ENCODE measurements around the gene TNFAIP1. TPM values are rescaled to one million over a fixed set of nuclear protein-coding genes. Genes with fewer than 3 reads are reported as not detected.
"Not testable (repeated sequence)": the region's sequence is repeated elsewhere in the genome, so short reads cannot be mapped to it uniquely, and the experiment has no call there.

TNFAIP1 gene
- total RNA-seq, 1 experiment from 2014 or later = 24.5 TPM

DNA sequence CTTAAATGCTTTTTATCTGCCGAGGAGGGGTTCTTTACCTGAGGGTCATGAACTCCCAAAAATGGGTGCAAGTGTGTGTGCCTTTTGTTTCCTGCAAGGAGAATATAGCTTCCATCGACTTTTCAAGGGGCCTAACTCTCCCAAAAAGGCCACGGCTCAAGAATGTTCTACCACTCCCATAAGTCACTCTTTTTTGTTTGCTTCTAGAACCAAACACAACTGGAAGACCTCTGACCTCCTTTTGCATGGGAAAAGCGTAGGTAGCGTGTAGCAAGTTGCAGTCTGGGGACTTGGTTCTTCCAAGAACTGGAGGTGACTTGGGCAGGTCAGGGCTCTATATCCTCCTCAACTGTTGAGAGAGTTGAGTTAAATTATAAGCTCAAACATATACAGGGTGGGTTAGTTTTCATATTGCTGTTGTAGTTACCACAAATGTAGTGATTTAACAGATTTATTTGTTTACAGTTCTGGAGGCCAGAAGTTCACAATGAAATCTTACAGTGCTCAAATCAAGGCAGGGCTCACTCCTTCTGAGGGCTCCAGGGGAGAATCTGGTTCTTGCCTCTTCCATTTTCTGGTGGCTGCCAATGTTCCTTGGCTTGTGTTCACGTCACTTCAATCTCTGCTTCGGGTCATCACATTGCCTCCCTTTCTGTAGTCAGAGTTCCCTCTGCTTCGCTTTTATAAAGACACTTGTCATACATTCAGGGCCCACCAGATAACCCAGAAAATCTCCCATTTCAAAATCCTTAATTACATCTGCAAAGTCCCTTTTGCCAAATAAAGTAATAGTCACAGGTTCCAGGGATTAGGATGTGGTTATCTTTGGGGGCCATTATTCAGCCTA, 15.1 kb upstream of the TNFAIP1 start:
- DNase-seq (ENCODE audit: low read depth, low spot score) = no peak
- in situ Hi-C loops (cut with HindIII; ENCODE audit: low pct_unique_long_range_greater_than_20kb, low sequenced_read_pairs) = no loop called here

GRCh38 chr17:28324267-28324745, 11.3 kb upstream of the TNFAIP1 start:
- no peak for DNase-seq (ENCODE audit: low read depth, low spot score)
- in situ Hi-C loops (cut with HindIII; ENCODE audit: low pct_unique_long_range_greater_than_20kb, low sequenced_read_pairs) = no loop called here

DNA sequence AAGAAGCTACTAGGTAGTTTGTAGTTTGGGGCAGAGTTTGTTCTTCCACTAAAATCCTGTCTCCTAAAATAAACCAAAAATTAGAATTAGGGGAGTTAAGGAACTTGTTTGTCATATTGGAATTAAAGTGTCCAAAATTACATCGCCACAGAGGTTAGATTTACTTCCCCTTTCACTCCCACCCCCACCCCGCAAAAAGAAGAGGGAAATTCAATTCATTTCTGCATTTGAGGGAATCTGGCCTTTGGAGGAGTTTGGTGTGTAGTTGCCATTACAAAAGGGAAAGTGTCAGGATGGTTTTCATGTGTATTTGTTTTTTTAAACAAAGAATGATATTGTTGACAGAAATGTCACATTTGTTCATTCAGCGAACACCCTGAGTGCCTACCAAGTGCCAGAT, 10.8 kb upstream of the TNFAIP1 start:
- in situ Hi-C loops (cut with HindIII; ENCODE audit: low pct_unique_long_range_greater_than_20kb, low sequenced_read_pairs) = no loop called here
- DNase-seq (ENCODE audit: low read depth, low spot score) = no peak

DNA sequence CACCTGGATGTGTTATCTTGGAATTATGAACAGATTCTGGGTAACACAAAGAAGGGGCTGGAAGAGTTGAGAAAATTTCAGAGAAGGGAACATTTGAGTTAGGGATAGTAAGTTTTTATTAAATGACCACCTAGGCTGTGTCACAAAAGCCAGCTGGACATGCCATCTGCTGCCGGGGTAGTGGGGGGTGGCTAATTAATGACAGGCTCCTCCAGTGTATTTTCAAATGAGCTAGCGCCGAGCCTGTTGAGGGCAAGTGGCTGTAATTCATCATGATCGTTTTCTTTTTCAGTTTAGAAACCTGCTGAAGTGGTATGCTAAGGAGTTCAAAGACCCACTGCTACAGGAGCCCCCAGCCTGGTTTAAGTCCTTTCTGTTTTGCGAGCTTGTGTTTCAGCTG, 10.3 kb upstream of the TNFAIP1 start:
- no peak for DNase-seq (ENCODE audit: low read depth, low spot score)
- in situ Hi-C loops (cut with HindIII; ENCODE audit: low pct_unique_long_range_greater_than_20kb, low sequenced_read_pairs) = no loop called here

GRCh38 chr17:28326114-28326513, 9.4 kb upstream of the TNFAIP1 start:
- no peak for DNase-seq (ENCODE audit: low read depth, low spot score)
- in situ Hi-C loops (cut with HindIII; ENCODE audit: low pct_unique_long_range_greater_than_20kb, low sequenced_read_pairs) = no loop called here

DNA sequence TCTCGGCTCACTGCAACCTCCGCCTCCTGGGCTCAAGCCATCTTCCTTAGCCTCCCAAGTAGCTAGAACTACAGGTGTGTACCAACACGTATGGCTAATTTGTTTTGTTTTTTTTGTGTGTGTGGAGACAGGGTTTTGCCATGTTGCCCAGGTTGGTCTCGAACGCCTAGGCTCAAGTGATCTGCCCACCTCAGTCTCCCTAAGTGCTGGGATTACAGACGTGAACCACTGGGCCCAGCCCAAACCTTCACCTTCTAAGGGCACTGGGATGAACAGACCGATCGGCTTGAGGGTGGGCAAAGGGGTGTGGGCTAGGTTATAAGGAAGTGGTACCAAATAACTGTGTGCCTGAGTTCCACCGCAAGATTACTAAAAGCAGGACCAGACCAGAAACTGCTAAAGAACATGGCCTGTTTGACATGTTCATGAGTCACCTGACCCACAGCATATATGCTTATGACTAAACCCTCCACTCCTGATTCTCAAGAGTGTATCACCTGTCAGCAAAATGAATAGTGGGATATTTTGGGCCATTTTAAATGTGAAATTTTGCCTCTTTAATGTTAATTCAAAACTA, 8.4 kb upstream of the TNFAIP1 start:
- no peak for DNase-seq (ENCODE audit: low read depth, low spot score)
- in situ Hi-C loops (cut with HindIII; ENCODE audit: low pct_unique_long_range_greater_than_20kb, low sequenced_read_pairs) = no loop called here

- in situ Hi-C loops (cut with HindIII; ENCODE audit: low pct_unique_long_range_greater_than_20kb, low sequenced_read_pairs) = no loop called here
- DNase-seq (ENCODE audit: low read depth, low spot score) = peak; percentile 25
These were observed 7.9 kb upstream of the TNFAIP1 start for GRCh38 chr17:28327709-28328108.

- no peak for DNase-seq (ENCODE audit: low read depth, low spot score)
- in situ Hi-C loops (cut with HindIII; ENCODE audit: low pct_unique_long_range_greater_than_20kb, low sequenced_read_pairs) = no loop called here
These were observed 7.2 kb upstream of the TNFAIP1 start for GRCh38 chr17:28328325-28328724.

GRCh38 chr17:28330671-28331070, 4.9 kb upstream of the TNFAIP1 start:
- no peak for DNase-seq (ENCODE audit: low read depth, low spot score)
- in situ Hi-C loops (cut with HindIII; ENCODE audit: low pct_unique_long_range_greater_than_20kb, low sequenced_read_pairs) = no loop called here

- no peak for DNase-seq (ENCODE audit: low read depth, low spot score)
- in situ Hi-C loops (cut with HindIII; ENCODE audit: low pct_unique_long_range_greater_than_20kb, low sequenced_read_pairs) = no loop called here
These were observed 3.6 kb upstream of the TNFAIP1 start for GRCh38 chr17:28331891-28332420.

GRCh38 chr17:28333083-28333746, 2.3 kb upstream of the TNFAIP1 start:
- in situ Hi-C loops (cut with HindIII; ENCODE audit: low pct_unique_long_range_greater_than_20kb, low sequenced_read_pairs) = no loop called here
- DNase-seq (ENCODE audit: low read depth, low spot score) = no peak

- in situ Hi-C loops (cut with HindIII; ENCODE audit: low pct_unique_long_range_greater_than_20kb, low sequenced_read_pairs) = no loop called here
- DNase-seq (ENCODE audit: low read depth, low spot score) = no peak
These were observed 1.4 kb upstream of the TNFAIP1 start for GRCh38 chr17:28334171-28334570.

- in situ Hi-C loops (cut with HindIII; ENCODE audit: low pct_unique_long_range_greater_than_20kb, low sequenced_read_pairs) = no loop called here
- no peak for DNase-seq (ENCODE audit: low read depth, low spot score)
These were observed 828 bp upstream of the TNFAIP1 start for GRCh38 chr17:28334666-28335200.

- in situ Hi-C loops (cut with HindIII; ENCODE audit: low pct_unique_long_range_greater_than_20kb, low sequenced_read_pairs) = no loop called here
These were observed 654 bp downstream of the TNFAIP1 start for GRCh38 chr17:28335959-28336871.

DNA sequence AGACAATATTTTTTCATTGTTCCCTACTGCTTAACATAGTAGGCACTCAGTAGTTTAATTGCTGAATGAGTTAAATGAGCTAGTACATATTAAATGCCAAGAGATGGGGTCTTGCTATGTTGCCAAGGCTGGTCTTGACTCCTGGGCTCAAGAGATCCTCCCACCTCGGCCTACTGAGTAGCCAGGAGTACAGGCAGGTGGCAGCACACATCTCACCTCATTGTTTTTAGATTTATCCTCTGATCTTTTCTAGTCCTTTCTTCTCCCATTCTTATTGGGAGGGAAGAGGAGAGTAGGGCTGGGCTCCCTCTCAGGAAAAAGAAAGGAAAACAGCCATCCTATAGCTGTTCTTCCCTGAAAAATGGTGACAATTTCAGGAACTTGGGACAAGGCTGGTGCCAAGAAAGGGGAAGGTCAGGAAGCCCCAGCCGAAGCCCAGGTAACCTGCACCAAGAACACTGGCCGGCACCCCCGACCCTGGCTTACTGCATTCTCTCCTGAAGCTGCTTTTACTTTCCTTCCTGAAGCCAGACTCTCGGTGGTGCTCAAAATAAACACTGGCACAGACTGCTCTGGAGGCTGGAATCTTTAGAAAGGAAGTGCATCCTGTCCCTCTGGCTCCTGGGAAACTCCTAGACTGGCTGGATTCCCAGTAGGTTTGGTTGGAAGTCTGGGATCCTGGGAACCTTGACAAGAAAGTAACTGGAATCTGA, 2.7 kb downstream of the TNFAIP1 start:
- in situ Hi-C loops (cut with HindIII; ENCODE audit: low pct_unique_long_range_greater_than_20kb, low sequenced_read_pairs) = no loop called here
- DNase-seq (ENCODE audit: low read depth, low spot score) = no peak

More at GRCh38 chr17:28335959-28336871, 654 bp downstream of the TNFAIP1 start:
- DNase-seq (ENCODE audit: low read depth, low spot score) = peak; percentile 71

GRCh38 chr17:28338769-28339212, 3.2 kb downstream of the TNFAIP1 start:
- DNase-seq (ENCODE audit: low read depth, low spot score); in situ Hi-C loops (cut with HindIII; ENCODE audit: low pct_unique_long_range_greater_than_20kb, low sequenced_read_pairs): not testable (repeated sequence)
